H9 (cell line): Measurements from ENCODE around the gene IQSEC1. TPM values are rescaled to one million over a fixed set of nuclear protein-coding genes. Genes with fewer than 3 reads are reported as not detected.
A peak's percentile ranks its signal among the peaks of the same experiment; 100 is the strongest.

Source experiments
- DNase-seq: peaks from one replicate; pipeline ENCODE4 v3.0.0-alpha.2; 2017
- H2AFZ ChIP-seq: one replicate; pipeline ENCODE4 v1.6.1; 2013; ENCODE audit warnings: mild to moderate bottlenecking, low read length, control low read depth, moderate library complexity
- H2AK5ac ChIP-seq: 2 replicates; pipeline ENCODE4 v1.6.1; 2013; ENCODE audit warnings: low read length, control low read depth, mixed read lengths; ENCODE audit not compliant: insufficient read length
- H2BK120ac ChIP-seq: one replicate; pipeline ENCODE4 v1.6.1; 2013; ENCODE audit warnings: low read depth, mild to moderate bottlenecking, low read length, control low read depth, inconsistent platforms; ENCODE audit not compliant: poor library complexity, severe bottlenecking
- H2BK12ac ChIP-seq: 2 replicates; pipeline ENCODE4 v1.6.1; 2013; ENCODE audit warnings: low read length, control low read depth, mixed read lengths, low read depth; ENCODE audit not compliant: insufficient read length
- H2BK15ac ChIP-seq: 2 replicates; pipeline ENCODE4 v1.6.1; 2013; ENCODE audit warnings: low read depth, low read length, control low read depth
- H2BK20ac ChIP-seq: one replicate; pipeline ENCODE4 v1.6.1; 2013; ENCODE audit warnings: low read depth, mild to moderate bottlenecking, low read length, control low read depth, inconsistent platforms; ENCODE audit not compliant: poor library complexity, severe bottlenecking
- H2BK5ac ChIP-seq: 2 replicates; pipeline ENCODE4 v1.6.1; 2013; ENCODE audit warnings: low read length, control low read depth, mixed read lengths; ENCODE audit not compliant: insufficient read length
- H3K14ac ChIP-seq: 2 replicates; pipeline ENCODE4 v1.6.1; 2013; ENCODE audit warnings: low read length, control low read depth; ENCODE audit not compliant: insufficient read depth
- H3K18ac ChIP-seq: 2 replicates; pipeline ENCODE4 v1.6.1; 2013; ENCODE audit warnings: low read depth, mild to moderate bottlenecking, mixed read lengths, low read length, control low read depth; ENCODE audit not compliant: insufficient read length
- H3K23ac ChIP-seq: 2 replicates; pipeline ENCODE4 v1.6.1; 2013; ENCODE audit warnings: low read length, control low read depth, mixed read lengths, low read depth; ENCODE audit not compliant: insufficient read length
- H3K23me2 ChIP-seq: 2 replicates; pipeline ENCODE4 v1.6.1; 2013; ENCODE audit warnings: low read depth, mild to moderate bottlenecking, mixed read lengths, low read length, control low read depth; ENCODE audit not compliant: insufficient read length, poor library complexity, severe bottlenecking
- H3K27ac ChIP-seq: 2 replicates; pipeline ENCODE4 v1.5.1; 2013; ENCODE audit warnings: low read length, control low read depth, mixed read lengths, low read depth; ENCODE audit not compliant: insufficient read length
- H3K27me3 ChIP-seq: 2 replicates; pipeline ENCODE4 v1.6.1; 2013; ENCODE audit warnings: low read length, control low read depth, inconsistent platforms; ENCODE audit not compliant: insufficient read depth
- H3K4ac ChIP-seq: 2 replicates; pipeline ENCODE4 v1.6.1; 2013; ENCODE audit warnings: low read depth, mild to moderate bottlenecking, control low read depth, inconsistent platforms, low read length, moderate library complexity
- H3K4me1 ChIP-seq: 2 replicates; pipeline ENCODE4 v1.6.1; 2013; ENCODE audit warnings: low read length, control low read depth, inconsistent platforms; ENCODE audit not compliant: insufficient read depth
- H3K4me2 ChIP-seq: 2 replicates; pipeline ENCODE4 v1.6.1; 2013; ENCODE audit warnings: low read length, control low read depth, mixed read lengths; ENCODE audit not compliant: insufficient read length, insufficient read depth
- H3K56ac ChIP-seq: 2 replicates; pipeline ENCODE4 v1.6.1; 2013; ENCODE audit warnings: low read depth, mild to moderate bottlenecking, mixed read lengths, low read length, control low read depth; ENCODE audit not compliant: insufficient read length
- H3K79me1 ChIP-seq: 2 replicates; pipeline ENCODE4 v1.6.1; 2013; ENCODE audit warnings: low read depth, mild to moderate bottlenecking, moderate library complexity, low read length, control low read depth, inconsistent platforms; ENCODE audit not compliant: insufficient read depth, poor library complexity, severe bottlenecking
- H3K79me2 ChIP-seq: 2 replicates; pipeline ENCODE4 v1.6.1; 2013; ENCODE audit warnings: low read length, control low read depth, inconsistent platforms; ENCODE audit not compliant: insufficient read depth
- H3K9ac ChIP-seq: 2 replicates; pipeline ENCODE4 v1.6.1; 2013; ENCODE audit warnings: low read length, control low read depth, mixed read lengths; ENCODE audit not compliant: insufficient read length; ENCODE audit errors: extremely low read depth
- H3K9me3 ChIP-seq: one replicate; pipeline ENCODE4 v1.6.1; 2013; ENCODE audit warnings: low read depth, low read length, inconsistent platforms; ENCODE audit not compliant: control insufficient read depth
- H3T11ph ChIP-seq: one replicate; pipeline ENCODE4 v1.6.1; 2013; ENCODE audit warnings: mild to moderate bottlenecking, low read length, control low read depth, inconsistent platforms
- H4K20me1 ChIP-seq: one replicate; pipeline ENCODE4 v1.6.1; 2013; ENCODE audit not compliant: control insufficient read depth, insufficient read length, insufficient read depth
- H4K5ac ChIP-seq: 2 replicates; pipeline ENCODE4 v1.6.1; 2013; ENCODE audit warnings: low read depth, mild to moderate bottlenecking, mixed read lengths, low read length, control low read depth; ENCODE audit not compliant: insufficient read length
- H4K8ac ChIP-seq: replicated peaks from 2 replicates; pipeline ENCODE4 v1.6.1; 2013; ENCODE audit warnings: low read length, control low read depth, mixed read lengths, low read depth; ENCODE audit not compliant: insufficient read length
- H4K91ac ChIP-seq: 2 replicates; pipeline ENCODE4 v1.6.1; 2013; ENCODE audit warnings: low read depth, mild to moderate bottlenecking, moderate library complexity, mixed read lengths, low read length, control low read depth; ENCODE audit not compliant: insufficient read length
- H3K27ac Mint-ChIP-seq, 3 experiments: 2 replicates in 2 of 3; 3 replicates in 1 of 3; pipeline ENCODE4 v1.8.0; 2020 to 2021; ENCODE audit warnings: mixed read lengths in 3 of 3, mild to moderate bottlenecking in 1 of 3, moderate library complexity in 1 of 3
- H3K27me3 Mint-ChIP-seq: 2 replicates; pipeline ENCODE4 v1.8.0; 2021; ENCODE audit warnings: low read depth, mild to moderate bottlenecking, moderate library complexity, mixed read lengths
- H3K36me3 Mint-ChIP-seq, 3 experiments: 2 replicates in 2 of 3; 3 replicates in 1 of 3; pipeline ENCODE4 v1.8.0; 2020 to 2021; ENCODE audit warnings: low read depth in 3 of 3, mixed read lengths in 3 of 3; ENCODE audit not compliant: insufficient read depth in 1 of 3
- H3K4me1 Mint-ChIP-seq, 2 experiments: 2 replicates each; pipeline ENCODE4 v1.8.0; 2020; ENCODE audit warnings: mixed read lengths in 2 of 2
- H3K4me3 Mint-ChIP-seq, 2 experiments: 2 replicates in 1 of 2; 3 replicates in 1 of 2; pipeline ENCODE4 v1.8.0; 2020 to 2021; ENCODE audit warnings: mild to moderate bottlenecking in 2 of 2, mixed read lengths in 2 of 2, moderate library complexity in 1 of 2
- H3K9me3 Mint-ChIP-seq, 2 experiments: 2 replicates in 1 of 2; 3 replicates in 1 of 2; pipeline ENCODE4 v1.8.0; 2020; ENCODE audit warnings: mild to moderate bottlenecking in 2 of 2, mixed read lengths in 2 of 2, moderate library complexity in 1 of 2
- WGBS: extraction: QIAGEN DNeasy Blood & Tissue Kit; methylation state at CpG from one replicate; pipeline ENCODE4 v1.1.7; 2013; ENCODE audit warnings: missing lambda C conversion rate, low lambda C conversion rate, mixed read lengths; ENCODE audit not compliant: insufficient read length; ENCODE audit errors: extremely low coverage; 5-methylcytosine and 5-hydroxymethylcytosine counted together
- total RNA-seq: library from RNA; stranded (reverse); gene quantifications from 2 replicates; pipeline ENCODE4 v1.2.1, GENCODE V29; 2021
- TF ChIP-seq, protein P1 (sequence below): fragments of 200-600 bp; sonication (generic); conservative IDR thresholded peaks from 3 replicates; pipeline ENCODE4 v1.8.0; 2021; ENCODE audit warnings: antibody characterized with exemption, mild to moderate bottlenecking

Gene IQSEC1
- total RNA-seq, 1 experiment from 2014 or later: 19.1 TPM

DNA sequence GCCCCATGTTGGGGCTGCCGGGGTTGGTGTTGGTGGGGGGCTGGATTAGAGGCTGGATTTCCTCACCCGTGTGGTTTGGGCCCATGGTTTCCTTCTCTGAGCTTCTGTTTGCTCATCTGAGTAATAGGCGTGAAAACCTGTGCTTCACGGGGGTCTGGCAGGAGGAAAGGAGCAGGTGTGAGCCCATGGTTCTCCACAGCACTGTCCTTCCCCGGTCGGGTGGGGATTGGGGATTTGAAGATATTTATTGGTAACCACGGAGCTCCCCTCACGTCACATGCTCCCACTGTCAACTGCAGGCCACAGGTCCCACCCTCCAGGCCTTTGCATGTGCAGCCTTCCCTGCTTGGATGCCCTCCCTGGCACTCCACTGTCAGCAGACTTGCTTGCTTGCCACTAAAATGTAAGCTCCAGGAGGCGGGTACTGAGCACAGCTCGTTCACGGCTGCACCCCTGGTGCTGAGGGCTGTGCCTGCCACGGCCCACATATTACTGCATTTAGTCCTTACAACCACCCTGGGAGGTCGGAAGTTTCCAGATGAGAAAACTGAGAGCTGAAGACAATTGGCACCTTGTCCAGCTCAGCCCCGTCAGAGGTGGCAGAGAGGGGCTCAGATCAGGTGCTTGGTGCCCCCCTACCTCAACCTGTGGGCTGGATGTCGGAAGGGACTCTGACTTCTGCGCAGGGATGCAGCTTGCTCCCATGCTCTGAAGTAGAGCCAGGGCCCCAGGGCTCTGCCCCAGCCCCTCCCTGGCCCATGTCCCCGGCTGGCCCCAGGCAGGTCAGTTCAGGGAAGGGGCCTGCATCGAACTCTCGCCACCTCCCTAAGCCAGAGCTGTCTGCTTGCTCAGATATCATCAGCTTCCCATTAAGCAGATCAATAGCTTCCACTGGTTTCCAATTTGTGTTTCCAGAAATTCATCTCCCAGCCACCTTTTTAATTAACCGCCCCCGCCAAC, 29.4 kb upstream of the IQSEC1 start:
- Histone ChIP-seq H3K23me2 (no peaks in the 10 kb centered on the region), H3K18ac (no peak overlapping the region), H2BK20ac (no peak overlapping the region), H3K56ac (no peak overlapping the region), H2BK120ac (no peak overlapping the region), H4K20me1 (no peaks in the 10 kb centered on the region), H3K79me2 (no peaks in the 10 kb centered on the region), H3K4me2 (no peak overlapping the region), H4K5ac (no peak overlapping the region), H2AK5ac (no peak overlapping the region), H3K23ac (no peak overlapping the region), H3T11ph (no peak overlapping the region), H3K9ac (no peak overlapping the region), H3K27me3 (no peaks in the 10 kb centered on the region), H3K14ac (no peak overlapping the region), H4K8ac (no peak overlapping the region), H3K4me1 (no peaks in the 10 kb centered on the region), H4K91ac (no peak overlapping the region), H3K27ac (no peak overlapping the region), H3K9me3 (no peaks in the 10 kb centered on the region), H2AFZ (no peak overlapping the region), H2BK5ac (no peak overlapping the region), H3K4ac (no peak overlapping the region), H3K79me1 (no peaks in the 10 kb centered on the region), H2BK12ac (no peak overlapping the region), H2BK15ac (no peak overlapping the region)
- WGBS: no CpG with 5 or more reads among the region's 21 CpGs
- no peaks in the 10 kb centered on the region for H3K9me3 Mint-ChIP-seq
- no peaks in the 10 kb centered on the region; a peak in 1 of 7 replicates for H3K36me3 Mint-ChIP-seq
- TF ChIP-seq, protein P1, sequence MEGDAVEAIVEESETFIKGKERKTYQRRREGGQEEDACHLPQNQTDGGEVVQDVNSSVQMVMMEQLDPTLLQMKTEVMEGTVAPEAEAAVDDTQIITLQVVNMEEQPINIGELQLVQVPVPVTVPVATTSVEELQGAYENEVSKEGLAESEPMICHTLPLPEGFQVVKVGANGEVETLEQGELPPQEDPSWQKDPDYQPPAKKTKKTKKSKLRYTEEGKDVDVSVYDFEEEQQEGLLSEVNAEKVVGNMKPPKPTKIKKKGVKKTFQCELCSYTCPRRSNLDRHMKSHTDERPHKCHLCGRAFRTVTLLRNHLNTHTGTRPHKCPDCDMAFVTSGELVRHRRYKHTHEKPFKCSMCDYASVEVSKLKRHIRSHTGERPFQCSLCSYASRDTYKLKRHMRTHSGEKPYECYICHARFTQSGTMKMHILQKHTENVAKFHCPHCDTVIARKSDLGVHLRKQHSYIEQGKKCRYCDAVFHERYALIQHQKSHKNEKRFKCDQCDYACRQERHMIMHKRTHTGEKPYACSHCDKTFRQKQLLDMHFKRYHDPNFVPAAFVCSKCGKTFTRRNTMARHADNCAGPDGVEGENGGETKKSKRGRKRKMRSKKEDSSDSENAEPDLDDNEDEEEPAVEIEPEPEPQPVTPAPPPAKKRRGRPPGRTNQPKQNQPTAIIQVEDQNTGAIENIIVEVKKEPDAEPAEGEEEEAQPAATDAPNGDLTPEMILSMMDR: no peak
- 0 out of 7 replicates have a peak overlapping the region, but pooled peaks of 1 of the 3 experiments have one; percentile 15 for H3K27ac Mint-ChIP-seq
- DNase-seq: no peak
- H3K4me3 Mint-ChIP-seq: no peak overlapping the region
- H3K27me3 Mint-ChIP-seq: no peaks in the 10 kb centered on the region; the same call in 1 of the 2 replicates
- peaks cover 2 to 5% of the 10 kb centered on the region in 2 experiments; a peak in 1 of 4 replicates for H3K4me1 Mint-ChIP-seq
